DMS79 treated with DMSO at 0.1 percent for 48 hours (cell line): ENCODE data around the gene MRPL53.

Source experiments
- DNase-seq: peaks from one replicate; lab custom pipeline; 2025; lab: John Stamatoyannopoulos, UW

Gene MRPL53

DNA sequence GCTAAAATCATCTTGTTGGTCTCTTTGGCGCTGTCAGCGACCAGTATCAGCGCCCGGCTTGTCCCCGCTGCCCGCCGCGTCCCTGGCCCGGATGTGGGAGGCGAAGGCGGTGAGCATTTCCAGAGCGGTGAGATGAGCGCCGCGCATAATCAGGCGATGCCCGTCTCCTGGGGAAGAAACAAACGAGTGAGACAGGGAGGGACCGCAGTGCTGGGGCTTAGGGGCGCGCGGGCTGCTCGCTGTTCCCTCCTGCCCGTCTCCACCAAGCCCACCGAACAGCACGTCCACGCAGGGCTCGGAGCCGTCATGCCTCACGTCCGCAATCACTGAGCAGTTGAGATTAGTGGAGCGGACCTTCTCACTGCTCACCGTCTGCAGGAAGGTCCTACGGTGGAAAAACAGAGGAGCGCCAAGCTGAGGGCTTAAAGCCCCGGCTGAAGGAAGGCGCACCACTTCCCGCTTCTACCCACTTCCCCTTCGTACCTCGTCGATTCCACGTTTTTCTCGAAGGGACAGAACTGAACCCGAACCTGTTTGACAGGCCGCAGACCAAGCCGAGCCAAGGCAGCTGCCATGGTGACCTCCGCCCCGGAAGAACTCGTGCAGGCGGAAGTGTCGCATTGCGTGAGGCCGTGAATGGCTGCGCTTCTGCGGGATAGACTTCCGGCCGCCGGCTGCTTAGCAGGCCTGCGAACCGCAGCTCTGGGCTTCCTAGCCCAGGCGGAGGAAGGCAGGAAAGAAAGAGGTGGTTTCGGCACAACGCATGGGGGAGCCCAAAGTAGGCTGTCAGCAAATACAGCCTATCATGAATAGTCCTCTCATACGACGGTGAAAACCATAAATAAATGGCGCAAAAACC, at the start of gene MRPL53:
Gene MRPL53 (minus strand): TSS at position 595 of the 859 bp plus-strand sequence. CDS start 20 bp downstream, at position 575.
- DNase-seq = peak; percentile 87

DNA sequence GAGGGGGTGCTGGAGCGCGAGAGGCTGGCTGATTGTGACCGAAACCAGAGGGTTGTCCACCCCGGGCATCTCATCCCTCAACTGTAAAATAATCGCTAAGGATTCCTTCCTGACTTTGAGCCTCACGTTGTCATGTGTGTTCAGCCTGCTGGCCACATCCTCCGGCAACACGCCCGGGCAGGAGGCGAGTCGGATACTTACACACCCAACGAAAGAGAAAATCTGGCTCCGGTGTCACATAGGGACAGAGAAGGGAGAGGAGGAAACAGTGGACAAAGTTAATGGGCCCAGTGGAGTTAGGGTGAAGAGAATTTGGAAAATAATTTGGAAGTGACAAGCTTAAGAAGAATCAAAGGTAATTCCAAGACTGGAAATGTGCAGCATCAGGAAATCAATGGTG, 44.2 kb upstream of the MRPL53 start:
- DNase-seq = no peak

GRCh38 chr2:74515981-74516633, 43.6 kb upstream of the MRPL53 start:
- no peak for DNase-seq

DNA sequence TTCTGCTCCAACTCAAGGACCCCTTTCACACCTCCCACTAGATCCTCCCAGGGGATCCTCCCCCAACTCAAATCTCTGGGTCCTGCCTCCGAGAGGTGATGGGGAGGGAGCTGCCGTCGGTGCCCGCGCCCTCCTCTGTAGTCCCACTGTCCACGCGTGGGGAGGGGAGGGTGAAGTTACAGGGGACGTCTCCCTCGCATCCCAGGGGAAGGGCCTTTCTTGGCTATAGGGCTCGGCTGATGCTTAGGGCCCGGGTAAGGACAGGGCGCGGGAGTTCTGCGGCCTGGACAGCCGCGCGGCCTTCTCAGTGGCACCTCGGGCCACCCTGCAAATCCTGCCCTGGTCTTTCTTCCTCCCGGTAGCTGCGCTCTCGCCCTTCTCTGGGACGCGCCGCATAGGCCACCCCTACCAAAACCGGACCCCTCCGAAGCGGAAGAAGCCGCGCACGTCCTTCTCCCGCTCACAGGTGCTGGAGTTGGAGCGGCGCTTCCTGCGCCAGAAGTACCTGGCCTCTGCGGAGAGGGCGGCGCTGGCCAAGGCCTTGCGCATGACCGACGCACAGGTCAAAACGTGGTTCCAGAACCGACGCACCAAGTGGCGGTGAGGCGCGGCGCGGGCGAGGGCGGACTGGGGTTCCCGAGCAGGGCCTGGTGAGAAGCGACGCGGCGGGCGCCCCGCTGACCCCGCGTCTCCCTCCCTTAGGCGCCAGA, 42.9 kb upstream of the MRPL53 start:
- DNase-seq = peak; percentile 8

GRCh38 chr2:74514368-74515270, 42.1 kb upstream of the MRPL53 start, which contains the start of gene TLX2:
TSS of gene TLX2 (plus strand) at chr2:74514450. CDS start at chr2:74514807, 357 bp downstream.
- no peak for DNase-seq

DNA sequence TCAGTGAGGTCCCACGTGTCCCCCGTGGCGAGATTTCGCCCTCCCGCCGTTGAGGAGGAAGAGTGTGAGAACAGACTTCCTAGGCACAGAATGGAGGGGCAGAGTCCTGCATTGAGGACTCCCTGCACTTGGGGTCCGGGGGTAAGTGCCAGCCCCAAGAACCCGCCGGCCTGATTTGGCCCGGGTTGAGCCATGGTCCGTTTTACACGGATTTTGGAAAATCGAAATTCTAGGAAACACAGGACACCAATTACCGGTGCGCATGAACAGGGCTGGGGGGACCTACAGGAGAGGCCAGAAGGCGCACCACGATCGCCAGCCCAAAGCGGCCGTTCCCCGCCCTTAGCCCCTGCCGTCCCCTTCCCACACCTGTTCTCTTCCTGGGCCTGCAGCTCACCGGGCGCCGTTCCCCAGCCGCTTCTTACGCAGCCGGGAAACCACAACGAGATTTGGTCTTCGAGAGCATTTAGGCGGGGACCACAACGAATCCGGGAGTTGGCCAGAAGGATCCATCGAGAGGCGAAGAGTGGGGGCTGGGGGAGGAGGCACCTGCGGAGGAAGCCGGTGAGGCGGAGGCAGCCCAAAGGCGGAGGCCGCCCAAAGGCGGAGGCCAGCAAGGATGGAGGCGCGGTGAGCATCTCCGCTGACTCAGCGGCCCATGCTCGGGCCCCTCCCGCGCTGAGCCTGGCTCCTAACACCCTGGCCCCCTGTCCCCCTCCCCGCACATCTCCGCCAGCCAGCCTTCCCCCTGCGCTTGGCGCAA, 41.3 kb upstream of the MRPL53 start:
- DNase-seq = peak; percentile 32

- DNase-seq = no peak
Observed at GRCh38 chr2:74512744-74513604, 40.5 kb upstream of the MRPL53 start.

DNA sequence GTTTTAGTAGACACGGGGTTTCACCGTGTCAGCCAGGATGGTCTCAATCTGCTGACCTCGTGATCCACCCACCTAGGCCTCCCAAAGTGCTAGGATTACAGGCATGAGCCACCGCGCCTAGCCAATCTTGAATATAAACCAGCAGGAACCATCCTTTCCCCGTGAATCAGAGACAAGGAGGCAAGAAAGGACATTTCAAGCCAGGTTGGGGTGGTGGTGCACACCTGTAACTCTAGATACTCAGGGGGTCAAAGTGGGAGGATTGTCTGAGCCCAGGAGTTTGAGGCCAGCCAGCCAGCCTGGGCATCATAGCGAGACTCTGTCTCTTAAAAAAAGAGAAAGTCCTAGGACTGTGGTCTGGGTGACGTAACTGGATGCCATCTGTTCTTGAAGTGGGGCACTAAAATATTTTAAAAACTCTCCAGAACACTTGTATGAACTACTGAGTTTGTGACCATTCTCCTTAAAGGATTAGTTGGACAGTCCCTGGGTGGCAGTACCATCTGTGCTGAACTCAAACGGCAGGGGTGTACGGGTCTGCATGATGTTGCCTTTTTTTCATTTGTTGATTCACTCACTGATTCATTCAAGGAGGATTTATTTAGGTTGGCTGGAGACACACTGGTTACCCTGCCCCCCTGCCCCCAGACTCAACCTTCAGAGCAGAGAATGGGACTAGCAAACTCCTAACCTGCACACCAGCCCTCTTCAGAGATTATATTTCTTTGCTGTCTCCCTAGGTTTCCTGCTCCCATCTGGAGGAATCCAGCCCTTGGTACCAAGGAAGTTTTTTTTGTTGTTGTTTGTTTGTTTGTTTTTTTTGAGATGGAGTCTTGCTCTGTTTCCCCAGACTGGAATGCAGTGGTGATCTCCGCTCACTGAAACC, 38.9 kb upstream of the MRPL53 start:
- DNase-seq = no peak

- DNase-seq = no peak
Observed at GRCh38 chr2:74510272-74510671, 37.8 kb upstream of the MRPL53 start.

GRCh38 chr2:74507926-74508520, 35.5 kb upstream of the MRPL53 start:
- DNase-seq = peak; percentile 25

DNA sequence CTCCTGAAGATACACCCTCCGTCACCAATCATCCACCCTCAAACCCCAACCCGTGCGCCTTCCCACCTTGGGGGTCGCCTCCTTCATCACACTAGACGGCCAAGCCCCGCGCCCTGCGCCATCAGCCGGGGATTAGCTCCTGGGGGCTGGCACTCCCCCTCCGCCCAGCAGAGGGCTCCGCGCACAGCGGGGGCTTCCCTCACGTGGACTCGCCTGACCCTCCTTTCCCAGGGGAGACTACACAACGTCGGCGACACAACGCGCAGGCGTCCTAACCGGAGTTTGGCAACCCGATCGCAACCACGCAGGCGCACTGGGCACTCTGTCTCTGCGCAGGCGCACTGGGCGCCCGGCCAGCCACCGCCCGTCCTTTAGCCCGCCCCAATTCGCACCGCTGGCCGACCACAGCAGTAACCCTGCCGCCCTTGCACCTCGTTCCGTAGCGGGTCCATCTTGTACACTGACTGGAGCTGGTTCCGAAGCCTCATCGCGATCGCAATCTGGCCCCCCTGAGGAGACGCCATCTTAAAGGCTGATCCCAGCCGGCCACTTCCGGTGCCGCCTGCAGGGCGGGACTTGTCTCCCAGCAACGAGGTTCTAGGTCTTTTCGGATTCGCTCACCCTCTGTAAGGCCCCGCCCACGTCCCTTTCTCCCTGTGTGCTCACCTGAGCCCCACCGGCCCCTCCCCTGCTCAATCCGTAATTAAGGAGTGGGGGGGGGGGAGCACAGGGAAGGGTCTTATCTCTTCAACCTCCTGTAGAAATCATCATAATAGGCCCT, 34.9 kb upstream of the MRPL53 start, which contains the start of gene PCGF1:
Gene PCGF1 (minus strand): TSS at position 551 of the 781 bp plus-strand sequence. CDS start 27 bp downstream, at position 524.
- peak; percentile 97 for DNase-seq

DNA sequence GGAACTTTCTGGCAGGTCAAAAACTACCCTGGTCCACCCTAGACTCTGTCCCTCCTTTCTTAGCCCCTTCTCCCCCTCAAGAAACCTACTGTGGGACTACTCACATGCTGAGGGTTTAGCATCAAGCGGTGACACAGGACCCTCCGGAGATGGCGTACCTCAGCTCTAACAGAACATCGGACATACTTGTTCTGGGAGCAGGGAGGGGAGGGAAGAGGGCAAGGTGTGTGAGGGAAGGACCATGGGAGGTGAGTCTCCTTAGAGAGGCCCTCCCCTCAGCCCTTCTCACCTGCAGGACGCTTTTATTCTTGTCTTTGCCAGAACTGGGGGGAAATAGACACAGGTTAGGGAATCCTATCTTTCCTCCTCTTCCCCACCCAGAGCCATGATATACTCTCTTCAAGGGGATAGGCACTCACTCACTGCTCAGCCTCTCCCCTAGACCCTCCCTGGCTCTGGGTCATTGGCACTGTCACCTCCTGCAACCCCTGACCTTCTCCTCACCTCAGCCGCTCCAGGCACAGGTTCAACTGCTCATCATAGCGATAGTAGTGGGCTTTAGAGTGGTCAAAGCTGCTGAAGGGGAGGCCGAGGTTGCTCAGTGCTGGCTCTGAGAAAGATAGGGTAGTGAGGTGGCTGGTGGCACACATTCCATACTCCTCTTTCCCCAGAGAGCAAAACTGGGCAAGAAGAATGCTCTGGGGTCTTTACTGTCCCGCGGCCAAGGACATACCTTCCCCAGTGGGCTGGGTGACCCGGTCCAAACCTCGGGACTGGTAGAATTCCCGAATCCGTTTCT, 33.2 kb upstream of the MRPL53 start:
- no peak for DNase-seq

GRCh38 chr2:74504591-74504990, 32.1 kb upstream of the MRPL53 start:
- no peak for DNase-seq

DNA sequence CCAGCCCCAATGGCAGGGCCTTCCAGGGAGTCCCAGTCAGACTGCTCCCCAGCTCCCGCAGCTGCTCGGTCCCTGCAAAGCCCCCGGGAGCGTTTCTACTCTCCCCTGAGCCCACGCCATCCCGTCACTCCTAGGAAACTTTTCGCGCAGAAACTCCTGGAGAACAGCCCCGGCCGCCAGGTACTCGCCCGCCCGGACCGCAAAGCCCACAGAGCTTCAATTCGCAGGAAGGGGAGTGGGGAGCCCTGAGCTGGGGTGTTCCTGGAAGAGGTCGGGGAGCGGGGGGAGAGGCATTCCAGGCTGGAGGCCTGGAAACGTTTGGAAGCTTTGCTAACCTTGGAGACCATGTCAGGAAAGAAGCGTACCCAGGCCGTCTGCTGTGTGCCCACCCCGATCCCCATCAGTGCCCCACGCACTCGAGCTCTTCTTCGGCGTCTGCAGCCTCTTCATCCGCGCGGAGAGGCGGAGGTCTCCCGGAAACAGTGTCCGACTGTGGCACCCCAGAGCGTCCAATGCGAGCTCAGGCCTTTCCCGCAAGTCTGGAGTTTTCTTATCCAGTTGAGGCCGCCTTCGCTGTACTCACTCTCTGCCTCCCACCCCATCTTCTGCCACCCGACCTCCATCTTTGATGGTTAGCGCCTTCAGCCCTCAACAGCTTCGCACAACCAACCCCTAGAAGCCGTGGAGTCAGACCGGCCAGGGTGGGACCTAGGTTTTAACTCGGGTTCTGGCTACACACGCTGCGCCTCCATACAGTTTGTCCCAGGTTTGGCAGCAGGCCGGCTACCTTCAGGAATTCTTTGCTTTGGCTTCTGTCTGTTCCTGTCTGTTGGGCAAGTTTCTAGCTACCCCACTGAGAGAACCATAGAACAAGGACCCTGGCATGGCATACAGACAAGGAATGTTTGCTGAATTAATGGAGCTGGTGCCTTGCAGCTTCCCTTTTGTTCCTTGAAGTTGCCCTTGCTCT, 31.3 kb upstream of the MRPL53 start:
- DNase-seq = no peak
